DMS53 (cell line): Measurements from ENCODE around the gene CALM3.
A peak's percentile ranks its signal among the peaks of the same experiment; 100 is the strongest.

Experiments used
- DNase-seq: peaks from one replicate; lab custom pipeline; 2025; lab: John Stamatoyannopoulos, UW

Gene CALM3

DNA sequence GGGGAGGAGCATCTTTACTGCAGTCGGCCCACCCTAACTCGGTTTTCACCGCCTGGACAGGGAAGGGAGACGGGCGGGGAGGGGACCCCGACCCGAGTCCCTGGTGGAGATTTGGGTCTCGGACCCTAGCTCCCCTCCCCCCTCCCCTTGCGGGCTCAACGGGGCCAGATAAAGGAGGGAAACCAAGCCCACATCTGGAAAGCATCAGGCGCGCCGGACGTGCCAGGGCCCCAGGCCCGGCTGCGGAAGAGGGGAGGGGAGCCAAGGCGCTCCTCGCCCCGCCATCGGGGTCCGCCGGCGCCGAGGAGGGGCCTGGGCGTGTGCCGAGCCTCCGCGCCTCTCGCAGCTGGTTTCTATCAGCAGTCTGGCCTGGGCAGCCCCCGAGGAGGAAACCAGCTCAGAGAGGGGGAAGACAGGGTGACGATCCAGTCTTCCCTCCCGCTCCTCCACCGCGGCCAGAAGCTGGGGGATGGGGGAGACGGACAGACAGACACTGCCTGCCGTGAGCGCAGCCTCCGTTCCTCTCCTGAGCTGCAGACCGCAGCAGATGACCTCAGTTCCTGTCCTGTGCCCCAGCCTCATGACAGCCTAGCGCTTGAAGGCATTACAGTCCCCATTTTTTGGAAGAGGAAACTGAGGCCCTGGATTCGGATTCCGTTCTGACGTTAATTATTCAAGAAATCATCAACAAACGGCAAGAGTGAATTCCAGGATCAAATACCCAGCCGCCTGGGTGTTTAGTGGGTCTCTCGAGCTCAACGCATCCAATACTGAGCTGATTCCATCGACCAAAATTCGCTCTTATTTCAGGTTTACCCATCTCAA lies 38.4 kb downstream of the CALM3 start:
- peak; percentile 75 for DNase-seq

DNA sequence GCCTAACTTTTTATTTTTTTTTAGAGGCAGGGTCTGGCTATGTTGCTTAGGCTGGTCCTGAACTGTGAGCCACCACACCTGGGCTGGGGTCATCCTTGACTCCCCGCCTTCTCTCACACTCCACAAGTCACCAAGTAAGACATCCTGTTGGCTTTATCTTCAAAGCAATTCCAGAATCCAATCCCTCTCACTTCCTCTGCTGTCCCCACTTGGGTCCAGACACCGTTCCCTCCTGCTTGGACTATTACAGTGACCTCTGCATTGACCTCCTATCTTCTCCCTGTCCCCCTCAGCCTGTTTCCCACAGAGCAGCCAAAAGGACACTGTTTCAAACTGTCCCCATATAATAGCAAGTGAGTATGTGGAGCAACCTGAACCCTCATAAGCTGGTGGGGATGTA lies 39.5 kb downstream of the CALM3 start:
- DNase-seq = no peak

DNA sequence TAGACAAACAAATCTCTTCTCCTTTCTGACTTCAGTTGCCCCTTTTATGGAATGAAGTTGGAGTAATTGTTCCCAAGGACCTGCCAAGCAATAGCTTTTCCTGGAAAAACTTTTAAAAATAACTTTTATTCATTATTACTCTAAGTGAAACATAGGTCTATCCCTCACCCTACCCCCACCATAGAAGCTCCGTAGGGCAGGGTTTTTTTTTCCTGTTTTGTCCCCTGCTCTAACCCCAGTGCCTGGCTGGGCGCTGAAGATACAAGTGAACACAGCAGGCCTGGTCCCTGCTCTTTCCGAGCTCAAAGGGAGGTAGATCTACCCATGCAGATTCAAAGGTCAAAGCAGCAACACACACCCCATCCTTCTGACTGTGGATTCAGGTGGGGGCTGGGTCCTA lies 43.6 kb downstream of the CALM3 start:
- no peak for DNase-seq

DNA sequence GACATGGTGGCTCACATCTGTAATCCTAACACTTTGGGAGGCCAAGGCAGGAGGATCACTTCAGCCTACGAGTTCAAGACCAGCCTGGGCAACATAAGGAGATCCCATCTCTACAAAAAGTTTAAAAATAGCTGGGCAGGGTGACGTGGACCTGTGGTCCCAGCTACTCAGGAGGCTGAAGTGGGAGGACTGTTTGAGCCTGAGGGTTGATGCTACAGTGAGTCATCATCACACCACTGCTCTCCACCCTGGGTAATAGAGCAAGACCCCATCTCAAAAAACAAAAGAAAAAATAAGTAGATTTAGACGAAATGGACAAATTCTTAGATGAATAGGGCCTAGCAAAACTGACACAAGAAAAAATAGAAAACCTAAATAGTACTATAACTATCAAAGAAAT lies 45.3 kb downstream of the CALM3 start:
- no peak for DNase-seq

DNA sequence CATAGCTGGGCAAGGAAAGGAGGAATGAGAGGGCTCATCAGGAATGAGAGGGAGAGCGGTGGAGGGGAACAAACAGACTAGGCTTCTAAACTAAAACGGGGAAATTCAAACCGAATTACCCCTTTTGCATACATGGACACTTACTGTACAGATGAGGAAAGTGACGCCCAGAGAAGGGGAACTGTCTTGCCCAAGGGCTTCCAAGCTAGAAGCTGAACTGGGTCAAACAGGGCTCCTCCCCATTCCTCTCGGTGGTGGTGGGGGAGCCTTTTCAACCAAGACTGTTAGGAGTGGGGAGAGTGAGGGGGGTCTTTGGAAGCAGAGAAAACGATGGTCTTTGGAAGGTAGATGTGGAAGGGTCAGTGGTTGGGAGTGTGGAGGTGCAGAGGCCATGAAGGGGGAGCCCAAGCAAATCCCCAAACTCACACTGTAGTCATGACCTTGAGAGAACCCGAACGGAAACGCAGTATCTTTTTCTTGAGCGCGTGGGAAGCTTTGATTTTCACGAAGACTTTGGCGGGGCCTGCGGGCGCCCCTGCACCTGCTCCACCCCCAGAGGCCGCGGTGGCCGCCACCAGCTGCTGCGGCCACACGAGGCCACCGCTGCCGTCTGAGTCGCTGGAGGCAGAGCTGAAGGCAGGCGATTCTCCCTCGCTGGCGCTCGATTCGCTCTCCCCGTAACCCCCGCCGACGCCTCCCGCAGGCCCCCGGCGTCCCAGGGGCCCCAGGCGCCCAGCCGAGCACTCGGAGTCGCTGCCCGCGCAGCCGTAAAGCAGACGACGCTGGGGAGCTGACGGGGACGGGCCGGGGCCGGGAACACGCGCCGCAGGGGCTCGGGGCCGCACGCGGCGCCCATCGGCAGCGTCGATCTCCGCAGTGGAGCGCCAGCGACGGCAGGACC lies 47.2 kb downstream of the CALM3 start:
- no peak for DNase-seq

DNA sequence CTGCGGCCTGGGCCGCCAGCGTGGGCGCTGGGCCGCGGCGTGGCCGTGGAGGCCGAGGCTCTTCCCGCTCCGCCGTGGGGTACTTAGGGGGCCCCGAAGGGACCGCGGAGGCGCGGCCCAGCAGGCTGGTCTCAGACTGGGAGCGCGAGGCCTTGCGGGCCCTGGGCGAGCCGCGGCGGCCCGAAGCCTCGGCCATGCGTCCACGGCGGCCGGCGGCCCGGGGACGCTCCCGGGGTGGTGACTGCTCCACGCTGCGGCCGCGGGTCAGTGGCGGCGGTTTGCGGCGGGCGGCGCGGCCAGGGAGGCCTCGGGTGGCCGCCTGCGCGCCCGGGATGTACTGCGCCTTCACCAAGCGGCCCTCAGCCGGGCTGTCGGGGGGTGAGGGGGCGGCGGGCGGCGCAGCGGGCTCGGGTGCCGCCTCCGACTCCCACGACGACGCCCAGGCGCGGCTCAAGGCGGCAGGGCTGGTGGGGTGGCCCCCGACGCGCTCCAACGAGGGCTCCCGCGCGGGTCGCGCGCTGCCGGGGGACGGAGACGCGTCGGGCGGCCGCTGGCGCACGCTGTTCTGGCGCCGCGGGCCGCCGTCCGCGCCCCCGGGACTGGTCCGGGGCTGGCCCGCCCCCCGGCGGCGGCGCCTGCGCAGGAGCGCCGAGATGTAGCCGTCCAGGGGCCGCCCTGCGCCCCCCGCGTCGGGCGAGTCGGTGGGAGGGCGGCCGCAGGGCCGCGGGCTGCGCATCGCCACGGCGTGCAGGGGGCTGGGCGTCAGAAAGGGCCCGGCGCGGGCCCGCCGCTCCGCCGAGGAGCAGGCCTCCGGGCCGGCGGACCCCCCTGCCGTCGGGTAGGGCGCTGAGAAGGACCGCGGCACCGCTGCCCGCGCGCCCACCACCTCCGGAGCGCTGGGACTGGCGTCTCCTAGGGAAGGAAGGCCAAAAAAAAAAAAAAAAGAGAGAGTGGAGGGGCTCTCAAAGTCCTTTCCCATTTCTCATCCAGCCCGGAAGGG lies 48.1 kb downstream of the CALM3 start:
- no peak for DNase-seq

DNA sequence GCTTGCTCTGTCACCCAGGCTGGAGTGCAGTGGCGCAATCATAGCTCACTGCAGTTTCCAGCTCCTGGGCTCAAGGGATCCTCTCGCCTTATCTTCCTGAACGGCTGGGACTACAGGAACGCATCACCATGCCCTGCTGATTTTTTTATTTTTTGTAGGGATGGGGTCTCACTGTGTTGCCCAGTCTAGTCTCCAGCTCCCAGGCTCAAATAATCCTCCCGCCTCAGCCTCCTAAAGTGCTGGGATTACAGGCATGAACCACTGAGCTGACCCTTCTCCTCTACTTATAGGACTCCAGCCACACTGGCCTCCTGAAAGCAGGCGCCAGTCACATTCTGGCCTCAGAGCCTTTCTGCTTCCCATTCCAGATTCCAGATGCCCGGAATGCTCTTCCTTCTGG lies 49.3 kb downstream of the CALM3 start:
- no peak for DNase-seq

DNA sequence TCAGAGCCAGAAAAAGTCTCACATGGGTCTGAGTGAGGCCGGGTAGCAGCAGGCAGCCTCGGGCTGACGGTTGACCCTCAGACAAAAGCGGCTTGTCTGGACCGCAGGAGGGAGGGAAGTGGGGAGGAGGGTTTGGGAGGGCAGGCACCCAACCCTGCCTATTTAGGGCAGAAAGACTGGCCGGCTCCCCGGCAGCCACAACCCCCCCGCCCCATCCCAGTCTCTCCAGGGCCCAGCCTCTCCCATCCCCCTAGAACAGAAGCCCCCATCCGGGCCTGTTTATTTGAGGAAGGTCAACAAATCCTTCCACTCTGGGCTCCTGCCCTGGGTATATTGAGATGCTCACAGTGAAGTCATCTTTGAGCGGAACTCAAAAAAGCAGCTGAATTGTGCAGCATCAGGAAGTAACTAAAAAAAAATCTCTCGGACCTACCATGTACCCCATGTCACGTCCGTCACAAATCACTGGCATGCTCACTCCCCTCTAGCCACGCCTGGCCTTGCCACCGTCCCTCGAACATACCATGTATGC lies 53.6 kb downstream of the CALM3 start:
- DNase-seq = no peak

DNA sequence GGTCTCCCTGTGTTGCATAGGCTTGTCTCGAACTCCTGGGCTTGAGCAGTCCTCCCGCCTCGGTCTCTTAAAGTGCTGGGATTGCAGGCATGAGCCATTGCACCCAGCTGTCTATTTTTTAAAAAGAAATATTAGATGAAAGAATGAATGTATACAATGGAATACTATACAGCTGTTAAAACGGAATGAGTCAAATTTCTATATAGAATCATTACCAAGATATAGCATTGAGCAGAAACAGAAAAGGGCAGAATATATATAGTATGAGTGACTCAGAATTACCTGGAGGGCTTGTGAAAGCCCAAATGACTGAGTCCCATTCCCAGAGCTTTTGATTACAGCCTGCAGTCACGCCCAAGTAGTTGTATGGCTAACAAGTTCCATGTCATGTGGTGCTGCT lies 55.4 kb downstream of the CALM3 start:
- DNase-seq = no peak

DNA sequence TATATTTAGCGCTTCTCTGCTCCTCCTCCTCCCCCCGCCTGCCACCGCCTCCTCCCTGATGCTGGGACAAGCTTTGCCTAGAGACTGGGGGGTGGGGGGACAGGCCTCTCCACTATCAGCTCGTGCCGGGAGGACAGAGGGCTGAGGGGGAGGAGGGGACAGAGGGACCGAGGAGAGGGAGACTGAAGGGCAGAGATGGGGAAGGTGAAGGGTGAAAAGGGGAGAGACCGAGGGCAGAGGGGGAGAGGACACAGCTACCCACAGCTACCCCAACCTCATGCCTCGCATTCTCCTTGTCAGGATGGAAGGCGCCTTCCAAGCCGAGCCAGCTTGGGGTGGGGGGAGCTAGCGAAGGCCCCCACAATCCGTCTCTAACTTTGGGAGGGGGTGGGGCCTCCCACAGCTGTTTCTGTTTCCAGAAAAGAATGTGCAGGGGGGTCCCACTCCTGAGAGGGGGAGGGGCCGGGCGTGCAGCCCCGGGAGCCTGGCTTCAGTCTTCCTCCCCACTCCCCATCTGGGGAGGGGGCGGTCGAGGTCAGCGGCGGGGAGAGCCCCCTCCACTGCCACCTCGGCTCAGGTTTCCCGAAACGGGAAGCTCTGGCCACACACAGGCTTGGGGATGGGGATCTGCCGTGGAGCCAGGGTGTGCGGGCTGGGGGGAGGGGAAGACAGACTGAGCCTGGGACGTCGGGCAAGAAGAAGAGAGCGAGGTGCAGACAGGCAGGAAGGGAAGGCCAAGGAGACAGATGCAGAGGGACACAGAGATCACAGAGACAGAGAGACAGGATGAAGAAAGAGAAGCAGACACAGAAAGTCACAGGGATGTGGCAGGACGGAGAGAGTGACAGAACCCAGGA lies 58.2 kb downstream of the CALM3 start:
- DNase-seq = peak; percentile 47

DNA sequence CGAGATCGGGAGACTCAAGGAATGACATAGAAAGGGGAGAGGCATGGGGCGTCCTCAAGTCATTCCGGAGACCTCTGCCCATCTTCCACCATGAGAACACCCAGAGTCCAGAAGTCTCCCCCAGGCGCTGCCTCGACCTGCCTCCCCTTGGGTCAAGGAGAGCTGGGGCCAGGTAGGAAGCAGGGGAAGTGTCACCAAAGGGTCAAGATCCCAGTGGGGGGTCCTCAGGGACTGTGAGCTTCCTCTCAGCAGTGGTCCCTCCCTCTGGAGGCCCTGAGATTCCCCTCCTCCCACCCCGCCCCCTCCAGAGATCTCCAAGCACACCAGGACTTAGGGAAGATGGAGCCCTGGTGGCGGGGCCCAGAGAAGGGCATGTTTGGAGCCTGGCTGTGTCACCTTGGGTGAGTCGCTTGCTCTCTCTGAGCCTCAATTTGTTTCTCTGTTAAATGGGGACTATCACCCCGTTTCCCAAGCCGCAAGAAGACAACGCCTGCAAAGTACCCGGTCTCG lies 58.9 kb downstream of the CALM3 start:
- DNase-seq = peak; percentile 42
